Panc1 (cell line): ENCODE results near the gene PLBD1.

Experiments
- CTCF ChIP-seq: fragments of 450-650 bp; IDR thresholded peaks from 2 replicates; pipeline ENCODE4 v1.5.1; 2017; ENCODE audit warnings: mild to moderate bottlenecking
- REST ChIP-seq, 2 experiments: IDR thresholded peaks; 2 replicates each; pipeline ENCODE4 v1.6.1; 2011 to 2012; ENCODE audit warnings: low read depth in 2 of 2, control low read depth in 1 of 2, low read length in 1 of 2, mild to moderate bottlenecking in 1 of 2, moderate library complexity in 1 of 2; ENCODE audit not compliant: insufficient read depth in 1 of 2
- TCF7L2 ChIP-seq: IDR thresholded peaks from 2 replicates; pipeline ENCODE4 v1.6.1; 2011; ENCODE audit warnings: mild to moderate bottlenecking, low read depth, low read length, inconsistent platforms

- TF ChIP-seq REST (IDR thresholded peaks at IDR 0.05; ENCODE audit: insufficient read depth in 1 of 2, low read depth in 2 of 2, low read length in 1 of 2) (no peak), CTCF (no peak), TCF7L2 (no peak)
Measured at GRCh38 chr12:14479004-14479403, 88.7 kb downstream of the PLBD1 start.
